Measurements from ENCODE around the gene CYP4F8. TPM values are rescaled to one million over a fixed set of nuclear protein-coding genes. Genes with fewer than 3 reads are reported as not detected.

CYP4F8 gene
- total RNA-seq, 4 donors from 2014 or later: not detected

Small RNAs within 50 kb of the gene (small RNA-seq; reads per million reads assigned to genes)
- 0 reads per million in 3 donors for gene AD000091.1

Other genes with a start within 250 kb of the CYP4F8 start
- gene AKAP8, start 235.4 kb upstream of the CYP4F8 start, total RNA-seq: 10 to 100 TPM; 25.2 to 34.3 (median 29.6) TPM
- 10 to 100 TPM; 52.8 to 87.8 (median 69.4) TPM for gene AKAP8L, start 196.2 kb upstream of the CYP4F8 start, total RNA-seq
- 10 to 100 TPM; 36.1 to 74.3 (median 50.3) TPM for gene WIZ, start 165.3 kb upstream of the CYP4F8 start, total RNA-seq
- 1 to 10 TPM; 2.5 to 3.9 (median 2.8) TPM for gene RASAL3, start 150.7 kb upstream of the CYP4F8 start, total RNA-seq
- gene PGLYRP2, start 135.7 kb upstream of the CYP4F8 start, total RNA-seq: not detected
- gene CYP4F22, start 106.7 kb upstream of the CYP4F8 start, total RNA-seq: not detected
- under 1 TPM in 2 of 4 donors, not detected in 2; 0.06 to 0.66 TPM for gene CYP4F3, start 25.7 kb downstream of the CYP4F8 start, total RNA-seq
- 1 to 10 TPM; 3.5 to 4.2 (median 3.7) TPM for gene CYP4F12, start 57.9 kb downstream of the CYP4F8 start, total RNA-seq
- gene OR10H2, start 112.8 kb downstream of the CYP4F8 start, total RNA-seq: not detected
- not detected for gene OR10H3, start 122.8 kb downstream of the CYP4F8 start, total RNA-seq
- gene OR10H5, start 172.4 kb downstream of the CYP4F8 start, total RNA-seq: under 1 TPM in 1 of 4 donors, not detected in 3; 0.06 TPM
- not detected for gene OR10H1, start 200.4 kb downstream of the CYP4F8 start, total RNA-seq

All from esophagus muscularis mucosa (tissue), 4 donors.